H9 (cell line): ENCODE measurements around the gene TLL2. TPM values are rescaled to one million over a fixed set of nuclear protein-coding genes. Genes with fewer than 3 reads are reported as not detected.

Source experiments
- DNase-seq: peaks from one replicate; pipeline ENCODE4 v3.0.0-alpha.2; 2017
- H2AFZ ChIP-seq: one replicate; pipeline ENCODE4 v1.6.1; 2013; ENCODE audit warnings: mild to moderate bottlenecking, low read length, control low read depth, moderate library complexity
- H2AK5ac ChIP-seq: 2 replicates; pipeline ENCODE4 v1.6.1; 2013; ENCODE audit warnings: low read length, control low read depth, mixed read lengths; ENCODE audit not compliant: insufficient read length
- H2BK120ac ChIP-seq: one replicate; pipeline ENCODE4 v1.6.1; 2013; ENCODE audit warnings: low read depth, mild to moderate bottlenecking, low read length, control low read depth, inconsistent platforms; ENCODE audit not compliant: poor library complexity, severe bottlenecking
- H2BK12ac ChIP-seq: 2 replicates; pipeline ENCODE4 v1.6.1; 2013; ENCODE audit warnings: low read length, control low read depth, mixed read lengths, low read depth; ENCODE audit not compliant: insufficient read length
- H2BK15ac ChIP-seq: 2 replicates; pipeline ENCODE4 v1.6.1; 2013; ENCODE audit warnings: low read depth, low read length, control low read depth
- H2BK20ac ChIP-seq: one replicate; pipeline ENCODE4 v1.6.1; 2013; ENCODE audit warnings: low read depth, mild to moderate bottlenecking, low read length, control low read depth, inconsistent platforms; ENCODE audit not compliant: poor library complexity, severe bottlenecking
- H2BK5ac ChIP-seq: 2 replicates; pipeline ENCODE4 v1.6.1; 2013; ENCODE audit warnings: low read length, control low read depth, mixed read lengths; ENCODE audit not compliant: insufficient read length
- H3K14ac ChIP-seq: 2 replicates; pipeline ENCODE4 v1.6.1; 2013; ENCODE audit warnings: low read length, control low read depth; ENCODE audit not compliant: insufficient read depth
- H3K18ac ChIP-seq: 2 replicates; pipeline ENCODE4 v1.6.1; 2013; ENCODE audit warnings: low read depth, mild to moderate bottlenecking, mixed read lengths, low read length, control low read depth; ENCODE audit not compliant: insufficient read length
- H3K23ac ChIP-seq: 2 replicates; pipeline ENCODE4 v1.6.1; 2013; ENCODE audit warnings: low read length, control low read depth, mixed read lengths, low read depth; ENCODE audit not compliant: insufficient read length
- H3K23me2 ChIP-seq: 2 replicates; pipeline ENCODE4 v1.6.1; 2013; ENCODE audit warnings: low read depth, mild to moderate bottlenecking, mixed read lengths, low read length, control low read depth; ENCODE audit not compliant: insufficient read length, poor library complexity, severe bottlenecking
- H3K27ac ChIP-seq: 2 replicates; pipeline ENCODE4 v1.5.1; 2013; ENCODE audit warnings: low read length, control low read depth, mixed read lengths, low read depth; ENCODE audit not compliant: insufficient read length
- H3K27me3 ChIP-seq: 2 replicates; pipeline ENCODE4 v1.6.1; 2013; ENCODE audit warnings: low read length, control low read depth, inconsistent platforms; ENCODE audit not compliant: insufficient read depth
- H3K4ac ChIP-seq: 2 replicates; pipeline ENCODE4 v1.6.1; 2013; ENCODE audit warnings: low read depth, mild to moderate bottlenecking, control low read depth, inconsistent platforms, low read length, moderate library complexity
- H3K4me1 ChIP-seq: 2 replicates; pipeline ENCODE4 v1.6.1; 2013; ENCODE audit warnings: low read length, control low read depth, inconsistent platforms; ENCODE audit not compliant: insufficient read depth
- H3K4me2 ChIP-seq: 2 replicates; pipeline ENCODE4 v1.6.1; 2013; ENCODE audit warnings: low read length, control low read depth, mixed read lengths; ENCODE audit not compliant: insufficient read length, insufficient read depth
- H3K56ac ChIP-seq: 2 replicates; pipeline ENCODE4 v1.6.1; 2013; ENCODE audit warnings: low read depth, mild to moderate bottlenecking, mixed read lengths, low read length, control low read depth; ENCODE audit not compliant: insufficient read length
- H3K79me1 ChIP-seq: 2 replicates; pipeline ENCODE4 v1.6.1; 2013; ENCODE audit warnings: low read depth, mild to moderate bottlenecking, moderate library complexity, low read length, control low read depth, inconsistent platforms; ENCODE audit not compliant: insufficient read depth, poor library complexity, severe bottlenecking
- H3K79me2 ChIP-seq: 2 replicates; pipeline ENCODE4 v1.6.1; 2013; ENCODE audit warnings: low read length, control low read depth, inconsistent platforms; ENCODE audit not compliant: insufficient read depth
- H3K9ac ChIP-seq: 2 replicates; pipeline ENCODE4 v1.6.1; 2013; ENCODE audit warnings: low read length, control low read depth, mixed read lengths; ENCODE audit not compliant: insufficient read length; ENCODE audit errors: extremely low read depth
- H3K9me3 ChIP-seq: one replicate; pipeline ENCODE4 v1.6.1; 2013; ENCODE audit warnings: low read depth, low read length, inconsistent platforms; ENCODE audit not compliant: control insufficient read depth
- H3T11ph ChIP-seq: one replicate; pipeline ENCODE4 v1.6.1; 2013; ENCODE audit warnings: mild to moderate bottlenecking, low read length, control low read depth, inconsistent platforms
- H4K20me1 ChIP-seq: one replicate; pipeline ENCODE4 v1.6.1; 2013; ENCODE audit not compliant: control insufficient read depth, insufficient read length, insufficient read depth
- H4K5ac ChIP-seq: 2 replicates; pipeline ENCODE4 v1.6.1; 2013; ENCODE audit warnings: low read depth, mild to moderate bottlenecking, mixed read lengths, low read length, control low read depth; ENCODE audit not compliant: insufficient read length
- H4K8ac ChIP-seq: replicated peaks from 2 replicates; pipeline ENCODE4 v1.6.1; 2013; ENCODE audit warnings: low read length, control low read depth, mixed read lengths, low read depth; ENCODE audit not compliant: insufficient read length
- H4K91ac ChIP-seq: 2 replicates; pipeline ENCODE4 v1.6.1; 2013; ENCODE audit warnings: low read depth, mild to moderate bottlenecking, moderate library complexity, mixed read lengths, low read length, control low read depth; ENCODE audit not compliant: insufficient read length
- H3K27ac Mint-ChIP-seq, 3 experiments: 2 replicates in 2 of 3; 3 replicates in 1 of 3; pipeline ENCODE4 v1.8.0; 2020 to 2021; ENCODE audit warnings: mixed read lengths in 3 of 3, mild to moderate bottlenecking in 1 of 3, moderate library complexity in 1 of 3
- H3K27me3 Mint-ChIP-seq: 2 replicates; pipeline ENCODE4 v1.8.0; 2021; ENCODE audit warnings: low read depth, mild to moderate bottlenecking, moderate library complexity, mixed read lengths
- H3K36me3 Mint-ChIP-seq, 3 experiments: 2 replicates in 2 of 3; 3 replicates in 1 of 3; pipeline ENCODE4 v1.8.0; 2020 to 2021; ENCODE audit warnings: low read depth in 3 of 3, mixed read lengths in 3 of 3; ENCODE audit not compliant: insufficient read depth in 1 of 3
- H3K4me1 Mint-ChIP-seq, 2 experiments: 2 replicates each; pipeline ENCODE4 v1.8.0; 2020; ENCODE audit warnings: mixed read lengths in 2 of 2
- H3K4me3 Mint-ChIP-seq, 2 experiments: 2 replicates in 1 of 2; 3 replicates in 1 of 2; pipeline ENCODE4 v1.8.0; 2020 to 2021; ENCODE audit warnings: mild to moderate bottlenecking in 2 of 2, mixed read lengths in 2 of 2, moderate library complexity in 1 of 2
- H3K9me3 Mint-ChIP-seq, 2 experiments: 2 replicates in 1 of 2; 3 replicates in 1 of 2; pipeline ENCODE4 v1.8.0; 2020; ENCODE audit warnings: mild to moderate bottlenecking in 2 of 2, mixed read lengths in 2 of 2, moderate library complexity in 1 of 2
- CTCF ChIP-seq: fragments of 200-600 bp; sonication (generic); conservative IDR thresholded peaks from 3 replicates; pipeline ENCODE4 v1.8.0; 2021; ENCODE audit warnings: antibody characterized with exemption, mild to moderate bottlenecking
- WGBS: extraction: QIAGEN DNeasy Blood & Tissue Kit; methylation state at CpG from one replicate; pipeline ENCODE4 v1.1.7; 2013; ENCODE audit warnings: missing lambda C conversion rate, low lambda C conversion rate, mixed read lengths; ENCODE audit not compliant: insufficient read length; ENCODE audit errors: extremely low coverage; 5-methylcytosine and 5-hydroxymethylcytosine counted together
- total RNA-seq: library from RNA; stranded (reverse); gene quantifications from 2 replicates; pipeline ENCODE4 v1.2.1, GENCODE V29; 2021

Gene TLL2
- total RNA-seq, 1 experiment from 2014 or later = 1.4 TPM

GRCh38 chr10:96452494-96453153 is 61.1 kb downstream of the TLL2 start:
- no peak overlapping the region for H2BK15ac ChIP-seq
- H3K79me2 ChIP-seq = no peaks in the 10 kb centered on the region
- H3K14ac ChIP-seq = no peak overlapping the region
- H3K27ac Mint-ChIP-seq = peak overlapping the region in 1 of 3 experiments; percentile 91; a peak in 2 of 7 replicates
- H2BK5ac ChIP-seq = no peak overlapping the region
- no CpG with 5 or more reads among the region's 7 CpGs for WGBS
- no peak overlapping the region for H2AFZ ChIP-seq
- no peak overlapping the region for H2BK120ac ChIP-seq
- H2BK20ac ChIP-seq = no peak overlapping the region
- no peaks in the 10 kb centered on the region for H3K79me1 ChIP-seq
- H4K20me1 ChIP-seq = no peaks in the 10 kb centered on the region
- no peak overlapping the region for H4K5ac ChIP-seq
- peaks cover 2% of the 10 kb centered on the region; the same call in 1 of the 2 replicates for H3K27me3 Mint-ChIP-seq
- H2BK12ac ChIP-seq = no peak overlapping the region
- peaks cover 21% of the 10 kb centered on the region for H3K4me1 ChIP-seq
- DNase-seq = no peak
- H3K9me3 Mint-ChIP-seq = no peaks in the 10 kb centered on the region
- H3K4me1 Mint-ChIP-seq = peaks cover 63 to 64% of the 10 kb centered on the region in 2 experiments
- H3K23ac ChIP-seq = no peak overlapping the region
- H3K36me3 Mint-ChIP-seq = no peaks in the 10 kb centered on the region; a peak in 1 of 7 replicates
- no peaks in the 10 kb centered on the region for H3K23me2 ChIP-seq
- H4K91ac ChIP-seq = no peak overlapping the region
- no peaks in the 10 kb centered on the region for H3K9me3 ChIP-seq
- H4K8ac ChIP-seq = no peak overlapping the region
- no peak for TF ChIP-seq CTCF
- no peak overlapping the region for H3K9ac ChIP-seq
- H3K18ac ChIP-seq = no peak overlapping the region
- no peak overlapping the region for H3K27ac ChIP-seq
- no peaks in the 10 kb centered on the region for H3K27me3 ChIP-seq
- H3K4ac ChIP-seq = no peak overlapping the region
- no peak overlapping the region for H2AK5ac ChIP-seq
- no peak overlapping the region for H3T11ph ChIP-seq
- H3K56ac ChIP-seq = no peak overlapping the region
- H3K4me3 Mint-ChIP-seq = no peak overlapping the region
- no peak overlapping the region for H3K4me2 ChIP-seq
